ENCODE data around the gene SEH1L. TPM values are rescaled to one million over a fixed set of nuclear protein-coding genes. Genes with fewer than 3 reads are reported as not detected.

Gene SEH1L
- total RNA-seq, 1 experiment from 2014 or later, result 61.2 TPM

- H3K36me3 Mint-ChIP-seq (ENCODE audit: insufficient read depth, unreplicated experiment), result peaks cover 13% of the 10 kb centered on the region
- H3K27me3 Mint-ChIP-seq (ENCODE audit: unreplicated experiment), result no peaks in the 10 kb centered on the region
- no peaks in the 10 kb centered on the region for H3K9me3 Mint-ChIP-seq (ENCODE audit: low read depth, unreplicated experiment)
- H3K4me3 Mint-ChIP-seq (ENCODE audit: low read depth, unreplicated experiment), result no peak overlapping the region
- CTCF ChIA-PET, result no interaction called here
- no peak overlapping the region for H3K27ac Mint-ChIP-seq (ENCODE audit: unreplicated experiment)
- no peak for TF ChIP-seq CTCF (IDR thresholded peaks at IDR 0.05; ENCODE audit: unreplicated experiment)
- intact Hi-C loops (cut with micrococcal nuclease; ENCODE audit: unreplicated experiment), result no loop called here
- no peak for DNase-seq
- peaks cover 15% of the 10 kb centered on the region for H3K4me1 Mint-ChIP-seq (ENCODE audit: low read depth, unreplicated experiment)
- BruUV-seq (replicated peaks), result no TSS peak
Observed at GRCh38 chr18:13017247-13017875, 69.5 kb downstream of the SEH1L start.

GRCh38 chr18:13018374-13018773, 70.6 kb downstream of the SEH1L start:
- no peak for DNase-seq
- TF ChIP-seq CTCF (IDR thresholded peaks at IDR 0.05; ENCODE audit: unreplicated experiment), result no peak
- intact Hi-C loops (cut with micrococcal nuclease; ENCODE audit: unreplicated experiment), result no loop called here
- Mint-ChIP-seq H3K36me3 (ENCODE audit: insufficient read depth, unreplicated experiment) (peaks cover 11% of the 10 kb centered on the region), H3K9me3 (ENCODE audit: low read depth, unreplicated experiment) (no peaks in the 10 kb centered on the region), H3K27me3 (ENCODE audit: unreplicated experiment) (no peaks in the 10 kb centered on the region), H3K4me3 (ENCODE audit: low read depth, unreplicated experiment) (no peak overlapping the region), H3K27ac (ENCODE audit: unreplicated experiment) (no peak overlapping the region), H3K4me1 (ENCODE audit: low read depth, unreplicated experiment) (peaks cover 15% of the 10 kb centered on the region)
- BruUV-seq (replicated peaks), result no TSS peak
- CTCF ChIA-PET, result no interaction called here

DNA sequence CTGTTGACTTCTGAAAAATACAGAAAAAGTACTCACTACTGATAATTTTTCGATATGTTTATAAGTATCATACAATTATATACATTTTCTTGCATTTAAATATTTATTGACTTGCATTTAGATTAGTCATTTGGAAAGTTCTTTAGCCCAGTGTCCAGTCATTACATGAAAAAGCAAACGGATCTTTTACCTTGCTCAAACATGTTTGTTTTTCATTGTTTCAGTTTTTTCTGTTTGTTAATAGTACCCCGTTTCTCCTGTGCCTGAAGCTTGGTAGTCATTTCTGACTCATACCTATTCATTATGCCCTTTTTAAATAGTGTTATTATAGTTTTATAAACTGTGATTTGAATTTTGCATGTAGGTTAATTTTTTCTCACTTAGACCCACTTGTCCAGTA, 71.5 kb downstream of the SEH1L start:
- Mint-ChIP-seq H3K4me3 (ENCODE audit: low read depth, unreplicated experiment) (no peak overlapping the region), H3K27ac (ENCODE audit: unreplicated experiment) (no peak overlapping the region), H3K36me3 (ENCODE audit: insufficient read depth, unreplicated experiment) (peaks cover 10% of the 10 kb centered on the region), H3K9me3 (ENCODE audit: low read depth, unreplicated experiment) (no peaks in the 10 kb centered on the region), H3K4me1 (ENCODE audit: low read depth, unreplicated experiment) (peaks cover 15% of the 10 kb centered on the region), H3K27me3 (ENCODE audit: unreplicated experiment) (no peaks in the 10 kb centered on the region)
- no peak for TF ChIP-seq CTCF (IDR thresholded peaks at IDR 0.05; ENCODE audit: unreplicated experiment)
- CTCF ChIA-PET, result no interaction called here
- DNase-seq, result no peak
- BruUV-seq (replicated peaks), result no TSS peak
- intact Hi-C loops (cut with micrococcal nuclease; ENCODE audit: unreplicated experiment), result no loop called here

DNA sequence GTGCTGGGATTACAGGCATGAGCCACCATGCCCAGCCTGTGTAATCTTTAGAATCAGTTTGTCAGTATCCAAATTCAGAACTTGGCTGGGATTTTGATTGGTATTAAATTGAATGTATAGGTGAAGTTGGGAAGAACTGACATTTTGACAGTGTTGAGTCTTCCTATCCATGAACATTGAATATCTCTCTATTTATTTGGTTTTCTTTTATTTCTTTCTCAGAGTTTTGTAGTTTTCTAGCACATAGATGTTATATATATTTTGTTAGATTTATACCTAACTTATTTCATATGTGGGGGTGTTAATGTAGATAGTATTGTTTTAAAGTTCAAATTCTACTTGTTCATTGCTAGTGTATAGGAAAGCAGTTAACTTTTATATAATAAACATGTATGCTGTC, 74.8 kb downstream of the SEH1L start:
- no TSS peak for BruUV-seq (replicated peaks)
- CTCF ChIA-PET, result no interaction called here
- no peaks in the 10 kb centered on the region for H3K27me3 Mint-ChIP-seq (ENCODE audit: unreplicated experiment)
- intact Hi-C loops (cut with micrococcal nuclease; ENCODE audit: unreplicated experiment), result no loop called here
- no peak for DNase-seq
- no peaks in the 10 kb centered on the region for H3K4me1 Mint-ChIP-seq (ENCODE audit: low read depth, unreplicated experiment)
- no peak overlapping the region for H3K4me3 Mint-ChIP-seq (ENCODE audit: low read depth, unreplicated experiment)
- no peaks in the 10 kb centered on the region for H3K9me3 Mint-ChIP-seq (ENCODE audit: low read depth, unreplicated experiment)
- no peak for TF ChIP-seq CTCF (IDR thresholded peaks at IDR 0.05; ENCODE audit: unreplicated experiment)
- H3K36me3 Mint-ChIP-seq (ENCODE audit: insufficient read depth, unreplicated experiment), result peaks cover 15% of the 10 kb centered on the region
- no peak overlapping the region for H3K27ac Mint-ChIP-seq (ENCODE audit: unreplicated experiment)
